ENCODE data around the gene CEBPZ.
"Not testable (repeated sequence)": the region's sequence is repeated elsewhere in the genome, so short reads cannot be mapped to it uniquely, and the experiment has no call there.

Gene CEBPZ

GRCh38 chr2:37223131-37223530, 8.3 kb downstream of the CEBPZ start:
- DNase-seq (ENCODE audit: low spot score), result no peak

DNA sequence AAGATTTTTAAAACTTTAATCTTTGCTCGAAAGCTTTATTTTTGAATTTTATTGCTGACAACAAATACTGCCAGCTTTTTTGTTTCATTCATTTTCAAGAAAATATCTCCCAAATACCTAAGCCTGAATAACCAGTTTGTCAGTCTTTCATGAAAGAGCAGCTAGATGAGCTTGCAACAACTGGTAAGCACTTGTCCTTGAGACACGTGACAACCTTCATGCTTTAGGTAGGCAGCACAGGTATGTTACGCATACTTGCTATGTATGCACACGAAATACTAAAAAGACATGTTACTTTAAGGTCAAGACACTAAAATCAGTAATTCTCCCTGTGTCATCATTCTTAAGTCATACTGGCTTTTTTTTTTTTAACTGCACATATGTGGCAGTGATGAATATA, 12.3 kb downstream of the CEBPZ start:
- no peak for DNase-seq (ENCODE audit: low spot score)

DNA sequence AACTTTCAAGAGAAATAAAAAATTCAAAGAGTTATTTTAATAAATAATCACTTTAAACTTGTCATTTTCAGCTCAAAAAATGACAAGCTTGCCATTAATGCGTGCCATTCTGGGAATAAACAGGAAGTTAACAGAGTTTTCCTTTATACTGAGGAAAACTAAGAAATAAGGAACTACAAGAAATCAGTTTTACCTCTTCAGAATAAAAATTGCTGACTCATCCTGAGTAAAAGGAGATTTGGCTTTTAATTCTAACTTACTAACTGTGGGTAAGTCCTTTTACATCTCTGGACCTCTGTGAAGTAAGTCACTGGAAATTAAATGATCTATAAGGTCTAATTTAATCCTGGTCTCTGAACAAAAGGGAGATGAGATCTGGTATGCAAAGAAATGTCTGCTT, 16.1 kb downstream of the CEBPZ start:
- DNase-seq (ENCODE audit: low spot score), result no peak

GRCh38 chr2:37211939-37212338, 19.5 kb downstream of the CEBPZ start:
- no peak for DNase-seq (ENCODE audit: low spot score)

DNA sequence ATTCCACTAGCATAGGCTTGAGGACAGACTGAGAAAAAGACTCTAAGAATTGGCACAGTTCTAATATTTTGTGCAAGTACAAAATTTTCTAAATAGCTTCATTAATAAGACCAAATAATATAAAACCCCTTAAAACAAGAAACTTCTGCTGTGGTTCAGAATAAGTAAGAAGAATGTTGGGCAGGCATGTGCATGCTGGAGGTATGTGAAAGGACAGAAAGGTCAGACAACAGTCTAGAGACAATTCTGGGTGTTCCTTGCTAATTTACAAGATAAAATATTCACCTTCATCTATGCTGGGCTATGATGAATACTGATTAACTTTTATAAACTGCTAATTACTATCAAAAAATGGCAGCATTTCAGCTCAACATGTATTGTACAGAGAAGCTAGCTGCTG, 20.2 kb downstream of the CEBPZ start:
- no peak for DNase-seq (ENCODE audit: low spot score)

- DNase-seq (ENCODE audit: low spot score), result not testable (repeated sequence)
Measured at GRCh38 chr2:37206760-37207159, 24.6 kb downstream of the CEBPZ start.

DNA sequence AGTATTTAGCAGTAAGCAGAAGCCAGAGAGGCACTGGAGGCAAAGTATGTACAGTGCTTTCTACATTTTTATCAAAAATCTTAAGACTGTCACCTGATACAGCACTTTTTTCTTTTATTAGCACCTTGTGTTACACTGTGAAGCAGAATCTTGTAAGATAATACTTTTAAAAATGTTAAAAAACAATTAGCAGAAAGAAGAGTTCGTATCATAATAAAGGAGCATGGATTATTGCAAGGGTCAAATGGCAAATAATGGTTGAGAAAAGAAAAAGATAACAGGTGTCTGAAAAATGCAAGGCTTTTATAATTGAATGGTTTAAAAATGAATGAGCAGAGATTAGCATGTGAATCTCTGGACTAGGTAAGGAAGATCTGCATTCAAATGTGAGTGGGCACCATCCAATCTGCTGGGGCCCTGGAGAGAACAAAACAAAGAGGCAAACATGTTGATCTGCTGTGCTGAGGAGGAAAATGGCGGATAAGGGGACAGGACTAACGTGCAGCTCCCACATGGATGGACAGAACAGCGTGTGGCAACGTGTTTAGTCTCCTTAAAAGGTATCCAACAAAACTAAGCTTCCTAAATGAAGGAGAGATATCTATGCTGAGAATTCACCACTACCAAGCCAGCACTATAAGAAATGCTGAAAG, 25.6 kb downstream of the CEBPZ start:
- no peak for DNase-seq (ENCODE audit: low spot score)

GRCh38 chr2:37205071-37205661, 26.2 kb downstream of the CEBPZ start:
- not testable (repeated sequence) for DNase-seq (ENCODE audit: low spot score)

DNA sequence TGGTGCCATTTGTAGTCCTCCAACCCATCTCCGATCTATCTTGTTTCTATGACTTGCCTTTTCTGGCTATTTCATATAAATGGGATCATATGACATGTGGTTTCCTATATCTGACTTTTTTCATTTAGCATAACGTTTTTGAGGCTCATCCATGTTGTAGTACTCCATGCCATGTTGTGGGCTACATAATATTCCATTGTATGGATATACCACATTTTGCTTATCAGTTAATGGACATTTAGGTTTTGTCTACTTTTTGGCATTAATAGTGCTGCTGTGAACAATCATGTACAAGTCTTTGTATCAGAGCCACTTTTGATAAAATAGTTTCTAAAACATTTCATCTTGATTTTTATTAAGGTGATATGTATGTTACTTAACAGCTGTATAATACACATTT, 27.7 kb downstream of the CEBPZ start:
- DNase-seq (ENCODE audit: low spot score), result no peak

DNA sequence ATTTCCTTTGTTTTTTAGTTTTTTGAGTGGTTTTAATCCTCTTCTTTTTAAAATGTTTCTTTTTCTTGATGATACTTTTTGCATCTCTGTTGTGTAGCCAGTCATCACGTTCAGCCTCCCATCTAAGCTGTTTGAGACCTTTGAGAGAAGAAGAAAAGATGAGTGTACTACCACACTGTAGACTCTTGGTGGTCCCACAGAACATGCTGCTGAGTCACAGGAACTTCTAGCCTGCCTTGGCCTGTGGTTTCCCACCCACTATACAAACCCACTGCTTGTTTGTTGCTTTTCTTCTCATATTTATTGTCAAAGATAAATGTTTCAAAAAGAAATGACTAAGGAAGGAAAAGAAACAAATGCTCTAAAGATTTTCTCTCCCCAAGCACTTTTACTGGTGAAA, 29.6 kb downstream of the CEBPZ start:
- no peak for DNase-seq (ENCODE audit: low spot score)

DNA sequence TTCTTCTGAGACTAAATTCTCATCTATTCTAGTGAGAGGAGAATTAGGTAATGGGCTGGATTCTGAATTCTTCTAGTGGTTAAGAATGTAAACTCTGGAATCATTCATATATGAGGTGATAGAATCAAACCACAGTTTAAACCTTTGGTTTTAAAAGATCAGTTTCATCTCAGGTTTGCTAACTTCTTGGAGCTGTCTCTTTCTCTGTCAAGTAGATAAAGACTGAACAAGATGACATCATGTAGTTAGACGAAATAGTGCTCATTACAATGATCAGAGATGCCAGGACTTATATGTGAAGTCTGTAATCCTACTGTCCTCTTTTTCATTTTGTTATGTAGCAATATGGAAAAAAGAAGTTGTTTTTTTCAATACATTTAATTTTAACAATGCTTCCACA, 30.2 kb downstream of the CEBPZ start:
- no peak for DNase-seq (ENCODE audit: low spot score)

DNA sequence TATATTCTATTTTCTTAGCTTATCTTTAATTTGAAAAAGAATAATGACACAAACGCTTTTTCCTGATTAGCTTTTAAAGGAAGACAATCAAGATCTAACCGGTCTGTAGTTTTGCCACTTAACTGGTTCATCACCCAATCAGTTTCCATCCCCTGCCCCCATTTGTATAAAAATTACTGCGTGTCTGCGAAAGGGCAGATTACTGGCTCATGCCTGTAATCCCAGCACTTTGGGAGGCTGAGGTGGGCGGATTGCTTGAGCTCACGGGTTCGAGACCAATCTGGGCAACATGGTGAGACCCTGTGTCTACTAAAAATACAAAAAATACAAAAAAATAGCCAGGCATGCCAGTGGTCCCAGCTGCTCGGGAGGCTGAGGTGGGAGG, 32.7 kb downstream of the CEBPZ start:
- DNase-seq (ENCODE audit: low spot score), result no peak

DNA sequence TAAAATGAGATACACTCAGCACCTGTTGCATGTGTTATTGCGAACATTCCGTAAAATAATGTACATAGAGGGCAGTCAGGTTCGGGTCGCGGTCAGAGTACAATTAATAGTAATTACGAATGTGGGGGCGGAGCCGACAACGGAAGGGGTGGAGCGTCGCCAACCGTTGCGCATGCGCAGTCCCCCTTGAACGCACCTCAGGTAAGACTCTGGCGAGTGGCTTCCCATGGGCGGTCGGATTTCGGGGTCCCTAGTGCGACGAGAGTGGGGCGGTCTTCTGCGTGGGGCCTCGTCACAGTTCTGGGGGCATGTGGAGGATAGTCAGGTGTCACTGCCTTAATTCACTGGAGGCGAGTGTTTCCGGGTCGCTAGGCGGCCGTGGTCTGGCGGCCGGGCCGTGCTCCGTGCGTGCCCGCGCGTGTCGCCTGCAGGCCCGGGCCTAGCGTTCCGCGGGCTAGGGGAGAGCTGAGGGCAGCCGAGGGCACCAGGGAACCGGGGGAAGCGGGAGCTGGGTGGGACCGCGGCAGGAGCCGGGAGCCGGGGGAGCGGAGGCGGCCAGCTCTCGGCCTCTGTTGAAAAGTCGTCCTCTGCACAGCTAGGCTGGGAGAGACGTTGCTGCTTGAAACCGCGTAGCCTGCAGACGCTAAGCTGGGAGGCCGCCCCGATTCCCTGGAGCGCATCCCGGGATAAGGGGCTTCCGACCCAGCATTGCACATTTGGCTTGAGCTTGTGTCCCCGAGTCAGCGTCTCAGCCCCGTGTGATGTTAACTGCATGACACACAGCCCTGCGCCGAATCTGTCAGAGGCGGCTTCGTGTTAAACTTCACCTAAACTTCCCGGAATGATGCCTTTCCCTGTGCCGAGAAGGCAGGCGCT, 34.8 kb downstream of the CEBPZ start, which contains the start of gene CEBPZOS:
Gene CEBPZOS (plus strand): TSS at position 177 of the 876 bp plus-strand sequence. CDS start 3,209 bp downstream, outside the sequence.
- DNase-seq (ENCODE audit: low spot score), result peak; percentile 87

DNA sequence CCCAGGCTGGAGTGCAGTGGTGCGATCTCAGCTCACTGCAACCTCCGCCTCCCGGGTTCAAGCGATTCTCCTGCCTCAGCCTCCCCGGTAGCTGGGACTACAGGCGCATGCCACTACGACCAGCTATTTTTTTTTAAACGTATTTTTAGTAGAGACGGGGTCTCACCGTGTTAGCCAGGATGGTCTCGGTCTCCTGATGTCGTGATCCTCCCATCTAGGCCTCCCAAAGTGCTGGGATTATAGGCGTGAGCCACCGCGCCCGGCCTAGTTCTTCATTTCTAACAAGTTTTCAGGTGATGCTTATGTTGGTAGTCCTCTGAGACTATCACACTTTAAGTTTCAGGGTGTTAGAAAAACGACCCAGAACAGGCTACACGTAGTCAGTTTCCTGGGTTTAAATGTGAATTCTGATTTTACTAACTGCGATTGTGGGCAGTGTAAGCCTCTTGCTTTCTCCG, 35.5 kb downstream of the CEBPZ start:
- not testable (repeated sequence) for DNase-seq (ENCODE audit: low spot score)

DNA sequence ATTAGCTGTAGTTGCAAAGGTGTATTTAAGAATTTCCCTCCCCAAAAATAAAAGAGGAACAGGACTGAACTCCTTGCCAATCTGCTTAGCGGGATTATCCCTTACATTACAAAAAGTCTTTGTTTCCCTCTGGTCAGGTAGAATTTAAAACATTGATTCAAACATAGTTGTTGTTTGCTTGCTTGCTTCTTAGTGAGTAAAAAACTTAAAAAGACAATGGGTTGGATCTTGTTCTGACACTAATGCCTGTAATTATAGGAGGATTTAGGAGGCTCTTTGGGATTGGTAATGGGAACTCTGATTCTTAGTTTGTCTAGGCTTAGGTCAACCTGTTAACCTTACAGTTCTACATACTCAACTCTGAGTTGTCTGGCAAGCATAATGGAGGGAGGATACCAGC, 38.8 kb downstream of the CEBPZ start:
- DNase-seq (ENCODE audit: low spot score), result no peak

DNA sequence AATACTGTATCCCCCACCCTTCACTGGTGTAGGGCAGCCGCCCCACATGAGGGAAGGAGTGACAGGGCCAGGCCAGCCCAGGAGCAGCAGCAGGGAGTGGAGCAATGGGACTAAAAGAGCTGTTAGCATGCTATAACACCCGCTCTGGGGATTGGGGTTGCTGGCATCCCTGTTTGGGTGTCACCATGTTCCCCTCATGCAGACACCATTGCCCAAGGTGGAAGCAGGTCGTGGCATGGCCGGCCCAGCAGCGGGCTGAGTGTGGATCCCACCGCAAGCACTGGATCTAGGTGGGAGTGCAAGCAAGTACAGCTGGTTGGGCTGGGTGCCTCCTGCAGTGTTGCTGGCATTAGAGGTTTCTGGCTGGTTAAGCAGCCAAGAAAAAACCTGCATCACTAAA, 39.6 kb downstream of the CEBPZ start:
- DNase-seq (ENCODE audit: low spot score), result no peak

DNA sequence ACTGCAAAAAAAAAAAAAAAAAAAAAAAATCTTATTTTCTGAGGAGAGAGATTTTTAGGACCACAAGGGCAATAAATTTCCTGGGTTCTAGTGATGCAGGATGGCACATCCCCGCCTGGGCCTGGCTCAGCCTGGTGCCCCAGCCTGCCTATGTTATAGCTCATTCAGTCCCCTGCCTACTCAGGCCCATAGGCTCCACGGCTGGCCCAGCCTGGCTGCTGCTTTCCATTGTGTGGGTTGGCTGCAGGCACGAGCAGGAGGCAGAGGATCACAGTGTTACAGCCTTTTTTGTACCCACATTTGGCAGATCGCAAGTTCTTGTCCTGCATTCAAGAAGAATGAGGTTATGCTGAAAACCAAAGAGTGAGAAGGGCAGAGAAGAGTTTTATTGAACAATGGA, 40.1 kb downstream of the CEBPZ start:
- no peak for DNase-seq (ENCODE audit: low spot score)

DNA sequence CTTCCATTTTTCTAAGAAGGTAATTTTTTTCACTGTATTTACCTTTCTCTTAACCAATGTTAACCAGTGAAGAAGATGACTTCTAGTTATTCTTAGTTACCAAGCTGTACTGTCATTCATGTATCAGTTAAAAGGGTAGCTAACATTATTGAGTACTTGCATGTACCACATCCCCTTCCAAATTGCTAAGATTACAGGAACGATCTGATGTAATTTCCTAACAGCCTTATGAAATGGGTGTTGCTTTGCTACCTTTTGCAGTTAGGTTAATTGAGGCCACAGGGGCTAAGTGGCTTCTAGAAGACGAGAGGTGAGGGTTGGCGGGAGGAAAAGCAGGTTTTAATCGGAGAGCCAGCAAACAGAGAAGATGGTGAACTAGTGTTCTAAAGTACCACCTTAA, 41.1 kb downstream of the CEBPZ start:
- no peak for DNase-seq (ENCODE audit: low spot score)

- no peak for DNase-seq (ENCODE audit: low spot score)
Measured at GRCh38 chr2:37189452-37190153, 41.8 kb downstream of the CEBPZ start.

- no peak for DNase-seq (ENCODE audit: low spot score)
Measured at GRCh38 chr2:37188570-37188969, 42.8 kb downstream of the CEBPZ start, which contains the start of gene SULT6B1. TSS of gene SULT6B1 (minus strand) at chr2:37188670. CDS start at chr2:37188640, 30 bp downstream.

DNA sequence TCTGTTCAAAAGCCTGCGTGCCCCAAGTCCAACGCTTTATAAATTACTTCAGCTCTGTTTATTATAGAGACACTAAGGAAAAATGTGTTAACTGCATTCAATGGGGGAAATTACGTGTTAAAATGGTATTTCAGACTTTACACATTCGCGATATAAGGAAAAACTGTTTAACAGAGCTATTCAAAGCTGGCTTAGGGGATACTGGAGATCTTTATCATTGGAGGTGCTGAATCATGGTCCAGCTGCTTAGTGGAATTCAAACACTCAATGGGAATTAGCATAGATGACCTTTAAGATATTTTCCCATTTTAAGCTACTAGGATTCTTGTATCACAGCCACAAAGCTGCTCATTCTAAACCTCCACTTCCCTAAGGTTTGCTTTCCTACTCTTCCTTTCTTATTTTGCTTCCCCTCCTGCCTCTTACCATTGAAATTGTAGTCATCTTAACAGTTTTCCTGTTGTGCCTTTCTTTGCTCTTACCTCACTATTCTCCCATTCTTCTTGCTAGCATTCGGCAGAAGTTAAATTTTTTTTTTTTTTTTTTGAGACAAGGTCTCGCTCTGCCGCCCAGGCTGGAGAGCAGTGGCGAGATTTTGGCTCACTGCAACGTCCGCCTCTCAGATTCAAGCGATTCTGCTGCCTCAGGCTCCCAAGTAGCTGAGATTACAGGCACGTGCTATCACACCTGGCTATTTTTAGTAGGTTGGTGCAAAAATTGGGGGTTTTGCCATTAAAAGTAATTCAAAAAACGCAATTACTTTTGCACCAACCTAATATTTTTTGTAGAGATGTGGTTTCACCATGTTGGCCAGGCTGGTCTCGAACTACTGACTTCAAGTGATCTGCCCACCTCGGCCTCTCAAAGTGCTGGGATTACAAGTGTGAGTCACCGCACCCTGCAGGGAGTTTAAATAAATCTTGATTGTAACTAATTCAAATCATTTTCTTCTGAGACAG, 49.4 kb downstream of the CEBPZ start:
- DNase-seq (ENCODE audit: low spot score), result no peak

Data from hematopoietic multipotent progenitor cell treated with erythropoietin and hydrocortisone succinate and interleukin-3 and kit ligand, for 17 days (in vitro differentiated cells).